Left lobe of liver (tissue), 2 donors: Measurements from ENCODE around the gene SAMD7. TPM values are rescaled to one million over a fixed set of nuclear protein-coding genes. Genes with fewer than 3 reads are reported as not detected.

Source experiments
- ATAC-seq: fragments of 200-7000 bp; cut with Tn5 transposase; one replicate; pipeline ENCODE4 v1.9.1; 2020; ENCODE audit warnings: mild to moderate bottlenecking, moderate library complexity
- DNase-seq: peaks from one replicate; pipeline ENCODE4 v3.0.0-alpha.2; 2020; ENCODE audit warnings: low spot score
- total RNA-seq: library from RNA; stranded (reverse); gene quantifications from one replicate; pipeline ENCODE4 v1.2.1, GENCODE V29; 2021
- donor health status: DM: no; HTN: no; CAD: no; lungs with moderate emphysema.
- donor health status: DM: no; HTN: yes; CAD: no.

SAMD7 gene
- total RNA-seq, 1 donor from 2014 or later, result not detected

DNA sequence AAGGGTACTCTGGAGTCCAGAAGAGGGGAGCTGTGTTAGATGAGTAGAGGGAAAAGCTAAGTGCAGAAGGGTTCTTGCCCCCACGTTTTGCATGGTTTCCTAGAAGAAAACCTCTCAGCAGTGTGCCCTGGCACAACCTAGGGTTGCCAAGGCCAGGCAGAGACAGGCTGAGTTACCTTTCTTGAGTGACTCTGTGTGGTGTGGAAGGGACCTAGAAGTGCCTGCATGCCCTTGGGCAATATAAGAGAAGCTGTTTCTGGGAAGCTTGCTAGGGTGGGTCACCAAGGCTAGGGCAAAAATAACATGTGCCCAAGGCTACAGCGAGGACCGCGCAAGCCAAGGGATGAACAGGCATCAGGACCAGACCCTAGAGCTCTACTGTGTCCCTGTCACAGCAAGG is 3.4 kb upstream of the SAMD7 start:
- DNase-seq (no peak), ATAC-seq (no peak)

DNA sequence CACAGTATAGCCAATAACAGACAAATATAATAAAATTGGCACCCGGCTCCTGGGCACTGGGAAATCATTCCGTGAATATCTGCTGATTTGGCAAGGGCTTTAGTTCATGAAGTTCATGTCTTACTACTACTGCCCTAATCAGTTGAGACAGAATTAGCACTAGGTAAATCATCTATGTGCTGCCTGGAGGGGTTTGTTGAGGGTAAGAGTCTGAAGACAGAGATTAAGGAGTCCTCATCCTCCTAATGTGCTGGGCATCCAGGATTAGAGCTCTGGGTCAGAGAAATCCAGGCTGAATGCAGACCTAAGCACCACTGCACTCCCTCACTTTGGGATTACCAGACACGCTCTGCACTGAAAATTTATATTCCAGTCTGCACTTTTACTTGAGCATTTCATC is 2.0 kb downstream of the SAMD7 start:
- DNase-seq (no peak), ATAC-seq (no peak)

DNA sequence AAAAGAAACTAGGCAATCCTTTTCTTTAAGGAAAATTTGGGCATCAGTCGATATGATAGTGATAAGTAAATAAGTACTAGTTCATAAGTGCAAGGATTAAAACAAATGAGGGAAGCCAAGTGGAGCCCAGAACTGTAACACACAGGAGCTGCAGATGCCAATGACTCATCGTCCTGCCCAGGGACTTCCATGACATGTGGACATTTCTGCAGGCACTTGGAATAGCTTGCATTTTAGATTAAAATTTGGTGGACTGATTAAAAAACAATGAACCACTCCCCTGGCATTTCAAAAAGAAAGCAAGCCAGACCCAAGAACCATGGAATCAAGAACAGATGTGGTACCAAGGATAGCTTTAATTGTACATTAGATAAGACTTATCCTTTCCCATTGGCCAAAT is 2.9 kb downstream of the SAMD7 start:
- DNase-seq (no peak), ATAC-seq (no peak)

DNA sequence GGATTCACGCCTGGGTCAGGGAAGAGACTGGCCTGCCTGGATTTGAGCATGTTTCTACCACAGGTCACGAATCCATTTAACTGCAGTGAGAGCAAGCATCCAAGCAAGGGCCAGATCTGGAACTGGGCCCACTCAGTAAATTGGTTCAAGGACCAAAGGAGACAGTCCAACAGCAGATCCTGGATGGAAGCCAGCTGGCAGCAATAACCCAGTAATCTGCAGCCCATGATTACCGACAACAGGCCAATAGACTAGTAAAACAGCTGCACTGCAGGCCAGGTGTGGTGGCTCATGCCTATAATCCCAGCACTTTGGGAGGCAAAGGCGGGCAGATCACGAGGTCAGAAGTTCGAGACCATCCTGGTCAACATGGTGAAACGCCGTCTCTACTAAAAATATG is 11.8 kb downstream of the SAMD7 start:
- DNase-seq (peak; percentile 96), ATAC-seq (peak; percentile 94)

DNA sequence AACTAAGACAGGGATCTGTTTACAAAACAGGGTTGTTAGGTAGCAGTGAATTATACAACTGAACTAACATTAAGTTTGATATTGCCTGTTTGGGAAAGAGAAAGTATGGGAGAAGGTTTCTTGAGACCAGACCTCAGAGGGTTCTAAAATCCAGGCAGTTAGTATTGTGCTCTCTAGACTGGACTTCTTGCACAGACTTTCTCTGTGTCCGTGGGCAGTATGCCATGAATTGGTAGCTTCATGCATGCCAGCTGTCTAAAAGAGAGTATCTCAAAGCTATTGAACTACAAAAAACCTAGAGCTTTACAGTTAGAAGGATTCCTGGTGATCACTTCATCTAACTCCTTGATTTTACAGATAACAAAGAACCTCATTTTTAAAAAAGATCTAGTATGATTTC is 12.5 kb downstream of the SAMD7 start:
- ATAC-seq, result peak; percentile 58

DNA sequence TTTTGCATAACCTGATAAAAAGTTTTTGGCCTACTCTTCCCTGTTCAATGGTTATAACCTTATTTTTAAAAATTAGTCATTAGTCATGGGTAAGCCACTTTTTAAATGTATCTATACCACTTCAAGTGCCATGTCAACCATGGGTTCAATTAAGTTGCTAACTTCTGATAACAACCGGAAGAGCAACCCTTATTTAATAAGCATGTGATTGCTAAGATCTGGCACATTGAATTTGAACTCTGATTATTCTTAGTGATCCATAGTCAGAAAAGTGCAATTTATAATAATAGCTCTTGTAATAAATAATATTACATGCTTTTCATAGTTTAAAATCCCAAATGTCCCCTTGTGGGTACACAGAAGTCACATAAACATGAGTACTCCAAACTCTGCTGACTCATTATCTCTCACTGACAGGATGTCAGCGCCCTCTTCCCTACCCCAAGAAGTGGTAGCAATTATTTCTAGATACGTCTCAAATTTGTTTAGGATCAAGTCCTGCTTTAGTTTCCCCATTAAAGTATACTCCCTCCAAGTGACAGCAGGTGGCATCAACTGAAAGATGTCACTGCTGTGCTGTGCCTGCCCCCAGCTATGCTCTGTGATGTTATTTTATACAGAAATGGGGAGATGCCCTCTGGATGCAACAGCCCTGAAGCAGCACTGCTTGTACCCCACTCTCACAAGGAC is 18.6 kb downstream of the SAMD7 start:
- DNase-seq (no peak), ATAC-seq (peak; percentile 34)

More for the DNA sequence above, 12.5 kb downstream of the SAMD7 start:
- DNase-seq, result no peak

DNA sequence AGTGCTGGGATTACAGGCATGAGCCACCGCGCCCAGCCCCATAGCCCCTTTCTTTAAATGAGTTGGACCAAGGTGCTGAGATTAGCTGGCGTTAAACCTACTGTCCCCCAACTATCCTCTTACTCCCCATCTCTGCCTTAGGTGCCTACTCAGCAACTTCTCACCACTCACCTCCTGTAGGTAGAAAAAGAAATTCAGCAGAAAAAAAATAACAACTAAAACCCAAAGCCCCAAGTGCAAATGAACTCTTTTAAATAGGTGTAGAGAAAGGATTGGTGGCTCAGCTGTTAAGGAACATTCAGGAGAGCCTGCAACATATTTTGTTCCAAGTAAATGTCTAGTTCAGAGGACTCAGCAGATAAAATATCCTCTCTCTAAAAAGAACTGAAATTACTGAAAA is 19.5 kb downstream of the SAMD7 start:
- ATAC-seq (no peak), DNase-seq (no peak)

DNA sequence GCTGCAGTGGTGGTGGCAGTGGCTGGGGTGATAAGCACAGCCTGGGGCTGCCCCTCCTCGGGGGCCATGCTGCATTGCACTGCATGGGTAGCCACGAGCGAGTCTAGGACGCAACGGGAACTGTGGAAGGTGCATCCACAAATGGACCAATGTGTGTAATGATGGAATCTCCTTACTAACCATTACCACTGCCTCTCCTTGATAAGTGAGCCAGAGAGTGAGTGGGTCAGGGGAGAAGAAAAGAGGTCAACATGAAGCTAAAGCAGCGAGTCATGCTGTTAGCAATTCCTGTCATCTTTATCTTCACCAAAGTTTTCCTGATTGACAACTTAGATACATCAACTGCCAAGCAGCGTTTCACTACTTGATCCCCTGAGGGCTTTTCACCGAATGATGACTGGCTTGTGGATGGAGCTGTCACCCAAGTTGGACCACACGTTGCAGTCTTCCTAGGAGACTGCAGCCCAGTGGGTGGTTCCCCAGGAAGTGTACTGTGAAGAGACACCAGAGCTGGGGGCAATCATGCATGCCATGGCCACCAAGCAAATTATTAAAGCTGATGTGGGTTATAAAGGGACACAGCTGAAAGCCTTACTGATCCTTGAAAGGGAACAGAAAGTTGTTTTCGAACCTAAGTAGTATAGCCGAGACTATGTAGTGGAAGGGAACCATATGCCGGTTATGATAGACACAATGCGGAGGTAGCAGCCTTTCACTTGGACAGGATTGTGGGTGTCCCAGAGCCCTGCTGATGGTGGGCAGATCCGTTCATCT is 20.6 kb downstream of the SAMD7 start:
- ATAC-seq, result no peak
- DNase-seq, result no peak

DNA sequence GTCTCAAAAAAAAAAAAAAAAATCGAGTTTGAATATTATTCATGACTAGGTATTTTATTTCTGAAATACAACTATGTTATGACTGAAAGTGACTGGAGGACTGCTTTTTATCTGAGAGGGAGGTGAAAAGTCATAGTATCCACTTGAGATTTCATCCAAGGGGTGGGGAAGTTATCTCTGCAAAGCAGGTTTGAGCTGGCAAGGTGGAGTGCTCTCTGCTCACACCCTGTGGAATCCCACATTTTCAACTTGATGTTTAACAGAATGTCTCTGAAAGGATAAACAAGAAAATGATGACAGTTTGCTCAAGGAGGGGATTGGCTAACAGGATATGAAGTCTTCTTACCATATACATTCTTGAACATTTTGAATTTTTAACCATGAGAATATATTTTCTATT is 27.9 kb downstream of the SAMD7 start:
- no peak for ATAC-seq
- DNase-seq, result no peak

DNA sequence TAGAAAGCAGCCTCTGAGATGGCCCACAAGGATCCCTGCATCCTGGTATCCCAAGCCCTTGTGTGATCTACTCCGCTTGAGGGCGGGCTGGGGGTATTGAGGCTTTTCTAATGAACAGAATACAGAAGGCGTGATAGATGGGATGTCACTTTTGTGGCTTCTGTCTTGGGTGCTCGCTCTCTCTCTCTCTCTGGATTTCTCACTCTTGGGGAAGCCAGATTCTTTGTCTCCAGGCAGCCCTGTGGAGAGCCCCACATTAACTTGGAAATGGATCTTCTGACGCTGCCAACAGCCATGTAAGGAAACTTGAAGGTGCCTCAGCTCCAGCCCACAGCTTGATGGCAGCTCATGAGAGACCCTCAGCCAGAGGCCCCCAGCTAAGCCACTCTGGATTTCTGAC is 28.4 kb downstream of the SAMD7 start:
- ATAC-seq, result no peak
- no peak for DNase-seq

DNA sequence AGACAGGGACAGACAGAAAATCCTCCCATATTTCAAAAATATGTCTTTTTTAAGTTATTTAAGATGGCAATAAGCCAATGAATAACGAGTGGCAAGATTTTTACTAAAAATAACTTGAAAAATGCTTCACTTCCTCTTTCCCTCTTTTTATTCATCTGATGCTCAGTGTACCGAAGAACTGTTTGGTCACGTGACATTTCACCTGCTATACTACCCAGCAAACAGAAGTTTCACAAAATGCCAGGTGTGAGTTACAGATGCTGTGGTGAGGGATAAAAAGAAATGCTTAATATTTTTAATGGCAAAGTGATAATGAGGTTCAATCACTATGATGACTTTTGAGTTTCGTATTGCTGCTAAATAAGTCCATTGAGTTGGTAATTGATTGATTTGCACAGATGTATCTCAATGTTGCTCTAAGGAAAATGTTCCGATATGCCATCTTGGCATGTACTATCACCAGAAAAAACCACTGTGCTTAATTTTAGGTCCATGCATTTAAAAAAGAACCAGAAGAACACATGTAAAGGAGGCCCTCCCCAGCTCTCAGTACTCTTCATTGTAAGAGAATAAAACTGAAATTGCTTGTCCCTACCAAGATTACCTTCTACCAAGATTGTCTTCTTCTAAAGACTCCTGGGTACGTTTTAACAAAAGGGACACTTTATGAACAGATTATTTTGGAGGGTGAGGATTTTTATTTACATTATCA is 29.3 kb downstream of the SAMD7 start:
- ATAC-seq (no peak), DNase-seq (no peak)

DNA sequence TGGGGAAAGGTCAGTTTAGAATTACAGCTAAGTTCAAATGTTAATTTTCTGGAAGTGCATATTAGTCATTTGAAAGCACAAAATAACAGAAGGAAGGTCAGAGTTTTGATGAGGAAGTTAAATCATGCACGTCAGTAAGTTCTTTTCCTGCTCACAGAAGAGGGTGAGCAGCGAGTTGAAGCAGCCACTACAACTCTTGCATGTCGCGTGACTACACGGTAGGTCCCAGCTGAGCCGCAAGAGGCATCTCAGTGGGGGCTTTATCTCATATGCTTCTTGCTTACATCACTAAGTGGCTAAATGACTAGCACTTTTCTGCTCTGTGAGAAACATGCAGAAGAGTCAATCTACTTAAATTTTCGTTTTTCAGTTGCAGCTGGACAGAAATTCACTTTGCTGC is 33.9 kb downstream of the SAMD7 start:
- no peak for DNase-seq
- peak; percentile 43 for ATAC-seq

DNA sequence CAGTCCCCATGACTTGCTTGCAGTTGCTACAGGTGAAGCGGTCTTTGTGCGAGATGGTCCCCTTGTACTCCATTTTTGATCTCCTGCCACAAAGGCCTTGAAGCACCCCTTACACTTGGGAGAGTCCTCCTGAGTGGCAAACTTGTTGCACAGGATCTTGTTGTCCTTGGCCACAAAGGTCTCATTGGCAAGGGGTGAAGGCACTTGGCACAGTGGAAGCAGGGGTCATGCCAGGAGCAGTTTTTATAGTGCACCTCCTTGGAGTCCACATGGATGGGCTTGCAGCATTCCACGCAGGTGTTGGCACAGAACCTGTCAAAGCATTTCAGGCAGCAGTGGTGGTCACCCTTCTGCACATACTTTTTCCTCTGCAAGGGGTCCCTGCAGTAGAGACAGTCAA is 35.0 kb downstream of the SAMD7 start:
- DNase-seq (no peak), ATAC-seq (no peak)

DNA sequence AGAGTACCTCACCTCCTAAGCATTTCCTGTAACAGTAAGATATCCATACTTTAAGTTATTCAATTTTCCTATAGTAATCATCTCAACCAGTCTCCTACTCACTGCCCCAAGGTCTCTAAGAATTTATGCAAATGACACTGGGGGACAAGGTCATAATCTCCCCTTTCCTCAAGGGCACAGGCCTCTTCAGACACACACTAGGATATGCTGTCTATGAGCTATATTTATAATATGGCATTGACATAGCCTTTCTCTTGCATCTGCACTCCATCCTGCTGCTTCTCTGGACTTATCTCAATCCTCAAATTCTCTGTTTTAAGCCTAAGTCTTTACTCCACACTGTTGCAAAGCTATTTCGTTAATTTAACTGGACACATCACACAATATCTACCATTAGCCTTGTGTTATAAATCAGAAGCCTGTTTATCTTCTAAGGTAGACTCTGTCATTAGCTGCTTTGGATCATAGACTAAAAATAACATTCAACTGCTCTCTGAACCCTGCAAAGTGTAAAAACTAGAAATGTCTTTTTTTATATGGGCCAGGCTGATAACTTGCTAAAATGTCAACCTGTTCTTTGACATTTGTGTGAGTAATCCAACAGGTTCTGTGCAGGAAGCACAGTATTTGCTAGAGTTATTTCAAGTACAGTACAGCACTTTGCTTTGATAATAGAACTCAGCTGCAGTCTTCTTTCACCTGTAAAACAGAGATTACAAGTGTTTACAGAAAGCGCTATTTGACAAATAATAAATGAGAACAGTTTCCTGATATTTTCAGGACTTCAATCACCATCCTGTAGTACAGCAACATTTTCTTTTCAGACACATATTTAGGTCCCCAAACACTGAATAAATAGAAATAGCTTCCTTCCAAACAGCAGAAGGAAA is 37.4 kb downstream of the SAMD7 start:
- ATAC-seq (no peak), DNase-seq (no peak)

DNA sequence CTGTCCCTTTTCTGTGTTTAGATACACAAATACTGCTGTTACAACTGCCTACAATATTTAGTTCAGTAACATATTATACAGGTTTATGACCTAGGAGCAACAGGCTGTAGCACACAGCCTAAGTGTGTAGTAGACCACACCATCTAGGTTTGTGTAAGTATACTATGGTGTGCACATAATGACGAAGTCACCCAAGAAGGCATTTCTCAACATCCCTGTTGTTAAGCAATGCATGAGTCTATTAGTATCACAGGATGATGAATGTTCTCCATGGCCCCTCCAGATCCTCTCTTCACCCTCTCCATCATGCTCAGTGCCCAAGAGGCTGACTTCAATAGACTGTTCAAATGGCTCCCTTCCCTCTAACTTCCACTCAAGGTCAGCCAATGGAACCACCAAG is 40.7 kb downstream of the SAMD7 start:
- DNase-seq (no peak), ATAC-seq (no peak)

DNA sequence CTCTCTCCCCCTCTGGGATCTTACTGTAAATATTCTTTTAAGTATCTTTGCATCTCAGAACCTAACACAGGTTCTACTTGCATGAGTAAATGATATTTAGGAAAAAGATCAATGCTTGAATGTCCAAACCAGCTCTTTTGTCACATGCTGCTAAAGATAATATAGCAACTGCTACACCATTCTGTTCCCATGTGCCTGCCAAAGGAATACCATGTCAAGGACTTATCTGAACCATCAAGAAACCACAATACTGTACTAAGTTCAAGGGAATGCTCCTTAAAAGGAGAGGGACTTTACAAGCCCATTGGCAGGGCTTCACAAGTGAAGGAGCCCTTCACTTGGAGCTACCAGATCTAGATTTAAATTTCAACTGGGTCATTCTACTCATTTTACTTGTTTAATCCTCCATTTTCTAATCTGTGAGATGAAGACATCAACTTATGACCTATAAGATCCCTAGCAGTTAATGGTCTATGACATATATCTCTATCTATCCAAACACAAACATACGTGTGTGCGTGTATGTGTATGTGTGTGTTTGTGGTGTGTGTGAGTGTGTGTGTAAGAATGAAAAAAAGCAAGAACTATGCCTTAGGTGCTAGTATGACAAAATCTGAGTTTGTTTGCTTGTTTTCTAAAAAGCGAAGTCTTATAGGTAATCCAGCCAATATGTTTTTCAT is 42.2 kb downstream of the SAMD7 start:
- no peak for DNase-seq
- no peak for ATAC-seq

DNA sequence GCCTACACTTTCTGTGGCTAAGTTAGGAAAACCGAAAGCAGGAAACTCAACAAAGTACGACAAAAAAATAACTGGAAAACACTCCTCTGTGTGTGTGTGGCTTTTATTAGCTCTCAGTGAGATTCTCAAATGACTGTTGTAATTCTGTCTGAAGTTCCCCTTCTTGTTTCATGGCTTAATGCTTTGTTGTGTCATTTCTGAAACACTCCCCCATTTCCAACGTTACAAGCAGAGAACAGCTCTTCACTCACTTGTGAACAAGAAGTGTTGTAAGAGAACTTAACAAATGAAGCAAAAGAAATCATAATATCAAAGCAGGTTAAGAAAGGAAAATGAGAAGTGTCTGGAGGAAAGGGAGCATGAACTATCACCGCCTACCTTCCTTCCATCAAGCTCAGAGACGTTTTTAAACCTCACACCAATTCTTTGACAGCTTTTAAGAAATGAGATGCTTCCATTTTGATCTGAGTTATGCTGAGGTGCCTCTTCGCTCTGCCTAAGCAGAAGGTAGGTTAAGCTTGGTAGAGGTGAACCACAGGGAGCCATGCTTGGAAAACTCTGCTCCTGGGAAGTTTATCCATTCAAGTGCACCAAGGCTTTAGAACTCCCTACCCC is 42.9 kb downstream of the SAMD7 start:
- no peak for DNase-seq
- no peak for ATAC-seq

DNA sequence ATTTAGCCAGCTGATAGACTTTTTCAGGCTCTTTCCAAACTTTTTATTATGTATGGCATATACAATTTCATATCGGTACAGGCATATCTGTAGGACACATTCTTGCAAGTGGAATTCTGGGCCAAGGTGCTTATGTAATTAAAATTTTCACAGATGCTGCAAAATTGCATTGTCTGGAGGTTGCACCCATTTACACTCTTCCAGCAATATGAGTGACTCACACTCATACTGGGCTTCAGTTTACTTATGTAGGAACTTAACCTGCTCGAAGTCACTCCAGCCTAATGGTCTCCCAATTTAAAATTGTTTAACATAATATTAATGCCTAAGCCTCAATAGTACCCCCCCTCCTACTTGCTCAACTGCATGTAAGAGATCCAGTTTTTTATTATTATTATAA is 44.0 kb downstream of the SAMD7 start:
- DNase-seq (no peak), ATAC-seq (no peak)

DNA sequence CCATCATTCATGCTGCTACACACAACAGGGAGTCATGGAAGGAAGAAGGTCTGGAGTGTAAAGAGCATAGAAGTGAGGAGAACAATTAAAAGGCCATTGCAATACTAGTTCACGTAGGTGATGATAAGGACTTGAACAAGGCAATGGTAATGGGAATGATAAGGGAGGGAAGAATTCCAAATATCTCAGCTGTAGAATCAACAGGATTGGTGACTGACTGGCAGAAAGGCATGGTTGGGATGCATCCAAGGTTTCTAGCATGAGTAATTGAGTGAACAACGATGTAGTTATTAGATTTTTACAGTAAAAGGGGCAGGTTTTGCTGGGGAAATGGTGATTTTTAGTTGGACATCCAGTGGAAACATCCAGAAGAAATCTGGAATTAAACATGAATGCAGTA is 52.8 kb downstream of the SAMD7 start:
- ATAC-seq, result no peak

More for the DNA sequence above, 52.8 kb downstream of the SAMD7 start:
- DNase-seq, result no peak
